Hair follicular keratinocyte (primary cell): ENCODE data around the gene LAMB1. TPM values are rescaled to one million over a fixed set of nuclear protein-coding genes. Genes with fewer than 3 reads are reported as not detected.

Source experiments
- total RNA-seq: library from RNA; depleted of rRNA; stranded (reverse); fragments of >200 nt; gene quantifications from 2 replicates; pipeline ENCODE4 v1.2.3, GENCODE V29; 2015

LAMB1 gene
- total RNA-seq = 94.8 and 143 TPM in 2 replicates

GRCh38 chr7:108002726-108003598 is at the start of gene LAMB1:
TSS of gene LAMB1 (minus strand) at chr7:108003161. CDS start at chr7:108002885, 276 bp downstream.

GRCh38 chr7:107890962-107891635 is 111.9 kb downstream of the LAMB1 start, which contains the start of gene DLD:
TSS of gene DLD (plus strand) at chr7:107891183. CDS start at chr7:107891251, 68 bp downstream.

Other genes starting within 250 kb of the LAMB1 start
- gene SLC26A3, start 199.9 kb downstream of the LAMB1 start, total RNA-seq = not detected in 2 replicates
- 43.9 and 65.6 TPM in 2 replicates for gene DLD, start 112.0 kb downstream of the LAMB1 start, total RNA-seq
- 0.23 TPM in 1 of 2 replicates, not detected in the other for gene LAMB4, start 127.2 kb upstream of the LAMB1 start, total RNA-seq